ENCODE data around the gene ABCA13.

Gene ABCA13

DNA sequence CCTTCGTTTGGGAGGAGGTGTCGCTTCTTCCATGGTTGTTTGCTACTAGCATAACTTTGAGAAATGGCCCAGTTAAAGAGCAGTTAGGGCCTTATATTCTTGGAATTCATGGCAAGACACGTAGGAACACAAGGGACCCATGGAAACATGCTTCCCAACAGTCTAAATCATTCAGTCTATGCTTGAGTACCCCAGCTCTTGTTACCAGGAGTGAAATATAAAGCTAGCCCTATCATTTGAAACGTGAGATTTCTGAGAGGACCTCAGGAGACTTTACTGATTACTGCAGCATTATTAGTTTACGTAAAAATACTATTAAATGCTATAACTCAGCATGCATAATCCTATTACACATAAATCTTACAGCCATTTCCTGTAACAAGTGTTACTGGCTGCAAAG, 424.5 kb downstream of the ABCA13 start:
- no peak overlapping the region for H3K4ac ChIP-seq (ENCODE audit: low read depth in 1 of 2, low read length in 2 of 2)
- H3K18ac ChIP-seq (ENCODE audit: low read depth in 1 of 2, low read length in 2 of 2): no peak overlapping the region
- H2BK15ac ChIP-seq (ENCODE audit: low read depth, poor library complexity, severe bottlenecking): no peak overlapping the region
- no peak overlapping the region for H4K8ac ChIP-seq (ENCODE audit: low read length)
- H3K27me3 ChIP-seq (ENCODE audit: control insufficient read depth in 1 of 2, insufficient read depth in 1 of 2, low read length in 2 of 2): no peaks in the 10 kb centered on the region
- no peak for DNase-seq
- no peak overlapping the region for H2BK12ac ChIP-seq (ENCODE audit: low read length in 2 of 2)
- no peak overlapping the region for H3K4me2 ChIP-seq (ENCODE audit: low read length, poor library complexity, severe bottlenecking)
- no peaks in the 10 kb centered on the region for H3K4me1 ChIP-seq (ENCODE audit: control insufficient read depth, insufficient read depth, low read depth, low read length)
- H3K4me3 ChIP-seq (ENCODE audit: insufficient read depth in 1 of 2, low read depth in 1 of 2, low read length in 2 of 2): no peak overlapping the region
- no peak overlapping the region for H3K23ac ChIP-seq (ENCODE audit: low read length in 2 of 2)
- H3K36me3 ChIP-seq (ENCODE audit: control insufficient read depth in 1 of 2, insufficient read depth in 2 of 2, low read depth in 1 of 2, low read length in 2 of 2): no peaks in the 10 kb centered on the region
- H3K9ac ChIP-seq (ENCODE audit: low read length): no peak overlapping the region
- 52% methylated on average over 5 of the region's 5 CpGs for WGBS
- no peak overlapping the region for H3K14ac ChIP-seq (ENCODE audit: low read length in 2 of 2)
- no peak overlapping the region for H2BK5ac ChIP-seq (ENCODE audit: low read depth, low read length, poor library complexity, severe bottlenecking)
- no peak overlapping the region for H4K91ac ChIP-seq (ENCODE audit: low read length)
- no peak overlapping the region for H2AK5ac ChIP-seq (ENCODE audit: low read length, severe bottlenecking)
- peaks cover 3% of the 10 kb centered on the region for H3K9me3 ChIP-seq (ENCODE audit: control insufficient read depth, low read length)
- H3K79me1 ChIP-seq (replicated peaks; ENCODE audit: low read length, poor library complexity, severe bottlenecking): no peaks in the 10 kb centered on the region
- no peak overlapping the region for H2AFZ ChIP-seq (ENCODE audit: low read depth, low read length)
- H2BK120ac ChIP-seq (ENCODE audit: low read depth, low read length): no peak overlapping the region
- no peak overlapping the region for H3K27ac ChIP-seq (ENCODE audit: low read length, poor library complexity, severe bottlenecking)

DNA sequence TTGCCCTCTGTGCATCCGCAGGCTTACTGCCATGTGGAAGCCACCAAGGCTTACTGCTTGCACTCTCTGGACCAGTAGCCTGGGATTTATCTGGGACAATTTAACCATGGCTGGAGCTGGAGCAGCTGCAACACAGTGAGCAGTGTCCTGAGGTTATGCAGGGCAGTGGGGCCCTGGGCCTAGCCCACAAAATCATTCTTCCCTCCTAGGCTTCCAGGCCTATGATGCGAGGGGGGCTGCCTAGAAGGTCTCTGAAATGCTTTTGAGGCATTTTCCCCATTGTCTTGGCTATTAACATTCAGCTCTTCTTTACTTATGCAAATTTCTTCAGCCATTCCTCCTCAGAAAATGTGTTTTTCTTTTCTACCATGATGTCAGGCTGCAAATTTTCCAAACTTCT, 439.4 kb downstream of the ABCA13 start:
- no peak overlapping the region for H2BK15ac ChIP-seq (ENCODE audit: low read depth, poor library complexity, severe bottlenecking)
- DNase-seq: no peak
- H3K23ac ChIP-seq (ENCODE audit: low read length in 2 of 2): no peak overlapping the region
- no peak overlapping the region for H3K4me2 ChIP-seq (ENCODE audit: low read length, poor library complexity, severe bottlenecking)
- no peaks in the 10 kb centered on the region for H3K4me1 ChIP-seq (ENCODE audit: control insufficient read depth, insufficient read depth, low read depth, low read length)
- no peak overlapping the region for H3K27ac ChIP-seq (ENCODE audit: low read length, poor library complexity, severe bottlenecking)
- H4K91ac ChIP-seq (ENCODE audit: low read length): no peak overlapping the region
- no peak overlapping the region for H2AK5ac ChIP-seq (ENCODE audit: low read length, severe bottlenecking)
- H2BK5ac ChIP-seq (ENCODE audit: low read depth, low read length, poor library complexity, severe bottlenecking): no peak overlapping the region
- no peaks in the 10 kb centered on the region for H3K9me3 ChIP-seq (ENCODE audit: control insufficient read depth, low read length)
- no peak overlapping the region for H3K18ac ChIP-seq (ENCODE audit: low read depth in 1 of 2, low read length in 2 of 2)
- H2BK120ac ChIP-seq (ENCODE audit: low read depth, low read length): no peak overlapping the region
- no peak overlapping the region for H3K14ac ChIP-seq (ENCODE audit: low read length in 2 of 2)
- H4K8ac ChIP-seq (ENCODE audit: low read length): no peak overlapping the region
- H2BK12ac ChIP-seq (ENCODE audit: low read length in 2 of 2): no peak overlapping the region
- H3K4me3 ChIP-seq (ENCODE audit: insufficient read depth in 1 of 2, low read depth in 1 of 2, low read length in 2 of 2): no peak overlapping the region
- no peaks in the 10 kb centered on the region for H3K79me1 ChIP-seq (replicated peaks; ENCODE audit: low read length, poor library complexity, severe bottlenecking)
- H3K36me3 ChIP-seq (ENCODE audit: control insufficient read depth in 1 of 2, insufficient read depth in 2 of 2, low read depth in 1 of 2, low read length in 2 of 2): no peaks in the 10 kb centered on the region
- H2AFZ ChIP-seq (ENCODE audit: low read depth, low read length): no peak overlapping the region
- WGBS: 68% methylated on average over 2 of the region's 2 CpGs
- no peak overlapping the region for H3K9ac ChIP-seq (ENCODE audit: low read length)
- H3K4ac ChIP-seq (ENCODE audit: low read depth in 1 of 2, low read length in 2 of 2): no peak overlapping the region
- no peaks in the 10 kb centered on the region for H3K27me3 ChIP-seq (ENCODE audit: control insufficient read depth in 1 of 2, insufficient read depth in 1 of 2, low read length in 2 of 2)

DNA sequence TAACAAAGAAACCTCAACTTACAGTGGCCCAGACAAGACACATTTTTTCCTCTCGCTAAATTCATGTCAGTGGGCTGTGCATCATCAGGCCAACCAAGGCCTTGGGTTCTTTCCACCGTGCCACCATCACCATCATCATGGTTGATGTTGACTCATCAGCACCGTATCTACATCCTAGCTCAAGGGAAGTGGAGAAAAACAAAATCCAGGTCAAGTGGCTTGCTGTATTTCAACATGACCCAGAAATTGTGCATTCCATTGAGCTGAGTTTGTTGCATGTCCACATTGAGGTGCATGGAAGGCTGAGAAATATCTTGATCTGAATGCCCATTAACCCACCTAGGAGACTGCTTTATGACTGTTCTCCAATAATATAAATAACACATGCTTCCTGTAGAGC, 440.7 kb downstream of the ABCA13 start:
- no peak overlapping the region for H3K4ac ChIP-seq (ENCODE audit: low read depth in 1 of 2, low read length in 2 of 2)
- H3K79me1 ChIP-seq (replicated peaks; ENCODE audit: low read length, poor library complexity, severe bottlenecking): no peaks in the 10 kb centered on the region
- H4K8ac ChIP-seq (ENCODE audit: low read length): no peak overlapping the region
- no peak overlapping the region for H2BK12ac ChIP-seq (ENCODE audit: low read length in 2 of 2)
- H2BK120ac ChIP-seq (ENCODE audit: low read depth, low read length): no peak overlapping the region
- H3K4me2 ChIP-seq (ENCODE audit: low read length, poor library complexity, severe bottlenecking): no peak overlapping the region
- H3K4me1 ChIP-seq (ENCODE audit: control insufficient read depth, insufficient read depth, low read depth, low read length): no peaks in the 10 kb centered on the region
- no peak overlapping the region for H3K18ac ChIP-seq (ENCODE audit: low read depth in 1 of 2, low read length in 2 of 2)
- no peak overlapping the region for H3K27ac ChIP-seq (ENCODE audit: low read length, poor library complexity, severe bottlenecking)
- 54% methylated on average over 3 of the region's 3 CpGs for WGBS
- no peaks in the 10 kb centered on the region for H3K36me3 ChIP-seq (ENCODE audit: control insufficient read depth in 1 of 2, insufficient read depth in 2 of 2, low read depth in 1 of 2, low read length in 2 of 2)
- H3K14ac ChIP-seq (ENCODE audit: low read length in 2 of 2): no peak overlapping the region
- H3K23ac ChIP-seq (ENCODE audit: low read length in 2 of 2): no peak overlapping the region
- H3K27me3 ChIP-seq (ENCODE audit: control insufficient read depth in 1 of 2, insufficient read depth in 1 of 2, low read length in 2 of 2): no peaks in the 10 kb centered on the region
- H2AFZ ChIP-seq (ENCODE audit: low read depth, low read length): no peak overlapping the region
- no peak overlapping the region for H3K4me3 ChIP-seq (ENCODE audit: insufficient read depth in 1 of 2, low read depth in 1 of 2, low read length in 2 of 2)
- no peak overlapping the region for H2AK5ac ChIP-seq (ENCODE audit: low read length, severe bottlenecking)
- H2BK5ac ChIP-seq (ENCODE audit: low read depth, low read length, poor library complexity, severe bottlenecking): no peak overlapping the region
- no peak overlapping the region for H2BK15ac ChIP-seq (ENCODE audit: low read depth, poor library complexity, severe bottlenecking)
- DNase-seq: no peak
- no peaks in the 10 kb centered on the region for H3K9me3 ChIP-seq (ENCODE audit: control insufficient read depth, low read length)
- H3K9ac ChIP-seq (ENCODE audit: low read length): no peak overlapping the region
- no peak overlapping the region for H4K91ac ChIP-seq (ENCODE audit: low read length)

DNA sequence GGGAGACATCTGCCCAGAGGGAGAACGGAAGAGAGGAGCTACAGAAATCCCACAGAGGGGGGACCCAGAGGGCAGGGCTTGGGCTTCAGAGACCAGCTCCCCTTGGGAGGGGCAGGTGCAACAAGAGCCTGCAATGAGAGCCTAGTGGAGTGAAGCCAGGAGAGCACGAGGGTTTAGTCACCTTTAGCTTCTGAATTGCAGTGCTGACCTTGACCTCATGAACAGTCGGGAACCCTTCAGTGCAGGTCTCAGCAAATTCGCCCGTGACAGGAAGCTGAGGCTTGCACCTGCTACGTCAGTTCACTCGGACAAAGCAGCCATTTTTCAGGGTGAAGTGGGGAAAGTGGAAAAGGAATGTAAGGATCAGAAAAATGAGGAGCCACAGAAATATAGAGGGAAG, 446.2 kb downstream of the ABCA13 start:
- Histone ChIP-seq H3K4me3 (ENCODE audit: insufficient read depth in 1 of 2, low read depth in 1 of 2, low read length in 2 of 2) (no peak overlapping the region), H3K4me1 (ENCODE audit: control insufficient read depth, insufficient read depth, low read depth, low read length) (no peaks in the 10 kb centered on the region), H2AK5ac (ENCODE audit: low read length, severe bottlenecking) (no peak overlapping the region), H3K79me1 (replicated peaks; ENCODE audit: low read length, poor library complexity, severe bottlenecking) (no peaks in the 10 kb centered on the region), H2BK120ac (ENCODE audit: low read depth, low read length) (no peak overlapping the region), H2BK12ac (ENCODE audit: low read length in 2 of 2) (no peak overlapping the region), H4K8ac (ENCODE audit: low read length) (no peak overlapping the region), H3K36me3 (ENCODE audit: control insufficient read depth in 1 of 2, insufficient read depth in 2 of 2, low read depth in 1 of 2, low read length in 2 of 2) (no peaks in the 10 kb centered on the region), H3K27ac (ENCODE audit: low read length, poor library complexity, severe bottlenecking) (no peak overlapping the region), H2BK5ac (ENCODE audit: low read depth, low read length, poor library complexity, severe bottlenecking) (no peak overlapping the region), H3K18ac (ENCODE audit: low read depth in 1 of 2, low read length in 2 of 2) (no peak overlapping the region), H4K91ac (ENCODE audit: low read length) (no peak overlapping the region), H2BK15ac (ENCODE audit: low read depth, poor library complexity, severe bottlenecking) (no peak overlapping the region), H3K27me3 (ENCODE audit: control insufficient read depth in 1 of 2, insufficient read depth in 1 of 2, low read length in 2 of 2) (no peaks in the 10 kb centered on the region), H3K14ac (ENCODE audit: low read length in 2 of 2) (no peak overlapping the region), H3K4me2 (ENCODE audit: low read length, poor library complexity, severe bottlenecking) (no peak overlapping the region), H2AFZ (ENCODE audit: low read depth, low read length) (no peak overlapping the region), H3K9me3 (ENCODE audit: control insufficient read depth, low read length) (no peaks in the 10 kb centered on the region), H3K9ac (ENCODE audit: low read length) (no peak overlapping the region), H3K4ac (ENCODE audit: low read depth in 1 of 2, low read length in 2 of 2) (no peak overlapping the region), H3K23ac (ENCODE audit: low read length in 2 of 2) (no peak overlapping the region)
- no peak for DNase-seq
- 75% methylated on average over 7 of the region's 7 CpGs for WGBS
